ENCODE measurements around the gene ACACA.

ACACA gene

DNA sequence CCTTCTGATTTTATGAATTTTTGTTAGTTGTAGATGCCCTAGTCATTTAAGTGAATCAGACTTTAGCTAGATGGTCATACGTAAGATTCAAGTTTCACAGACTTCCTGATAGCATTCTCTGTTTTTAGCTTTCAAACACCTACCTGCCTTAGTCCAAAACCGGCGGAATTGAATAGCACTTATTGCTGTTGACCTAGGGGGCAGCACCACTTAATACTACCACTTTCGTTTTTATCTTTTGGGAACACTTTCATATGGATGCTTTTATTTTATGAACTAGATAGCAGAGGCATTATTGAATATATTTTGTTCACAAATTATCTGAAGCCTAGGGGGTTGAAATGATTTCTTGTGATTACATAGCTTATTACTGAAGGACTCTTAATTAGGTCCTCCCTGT, 31.5 kb upstream of the ACACA start:
- Histone ChIP-seq H3K36me3 (peaks cover 35% of the 10 kb centered on the region), H3K9me3 (no peaks in the 10 kb centered on the region), H3K4me3 (ENCODE audit: low read depth, low read length) (no peak overlapping the region), H3K27me3 (no peaks in the 10 kb centered on the region), H3K4me1 (no peaks in the 10 kb centered on the region)
- TF ChIP-seq, protein P1, sequence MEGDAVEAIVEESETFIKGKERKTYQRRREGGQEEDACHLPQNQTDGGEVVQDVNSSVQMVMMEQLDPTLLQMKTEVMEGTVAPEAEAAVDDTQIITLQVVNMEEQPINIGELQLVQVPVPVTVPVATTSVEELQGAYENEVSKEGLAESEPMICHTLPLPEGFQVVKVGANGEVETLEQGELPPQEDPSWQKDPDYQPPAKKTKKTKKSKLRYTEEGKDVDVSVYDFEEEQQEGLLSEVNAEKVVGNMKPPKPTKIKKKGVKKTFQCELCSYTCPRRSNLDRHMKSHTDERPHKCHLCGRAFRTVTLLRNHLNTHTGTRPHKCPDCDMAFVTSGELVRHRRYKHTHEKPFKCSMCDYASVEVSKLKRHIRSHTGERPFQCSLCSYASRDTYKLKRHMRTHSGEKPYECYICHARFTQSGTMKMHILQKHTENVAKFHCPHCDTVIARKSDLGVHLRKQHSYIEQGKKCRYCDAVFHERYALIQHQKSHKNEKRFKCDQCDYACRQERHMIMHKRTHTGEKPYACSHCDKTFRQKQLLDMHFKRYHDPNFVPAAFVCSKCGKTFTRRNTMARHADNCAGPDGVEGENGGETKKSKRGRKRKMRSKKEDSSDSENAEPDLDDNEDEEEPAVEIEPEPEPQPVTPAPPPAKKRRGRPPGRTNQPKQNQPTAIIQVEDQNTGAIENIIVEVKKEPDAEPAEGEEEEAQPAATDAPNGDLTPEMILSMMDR (IDR thresholded peaks at IDR 0.05; ENCODE audit: low read depth, low read length) = peak; percentile 36
- no peak for DNase-seq

DNA sequence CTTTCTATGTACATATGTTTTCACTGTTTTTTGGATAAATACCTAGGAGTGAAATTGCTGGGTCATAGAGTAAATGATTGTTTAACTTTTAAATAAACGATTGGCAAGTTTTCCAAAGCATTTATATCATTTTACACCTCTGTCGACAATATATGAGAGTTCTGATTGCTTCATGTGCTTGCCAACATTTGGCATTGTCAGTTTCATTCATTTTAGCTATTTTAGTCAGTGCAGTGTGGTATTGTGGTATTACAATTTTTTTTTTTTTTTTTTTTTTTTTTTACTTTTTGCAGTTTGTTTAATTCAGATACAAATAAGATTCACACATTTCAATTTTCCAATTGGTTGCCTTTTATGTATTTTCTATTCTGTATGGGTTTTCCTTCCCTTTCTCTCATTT, 26.0 kb upstream of the ACACA start:
- DNase-seq = no peak
- H3K9me3 ChIP-seq = no peaks in the 10 kb centered on the region
- H3K36me3 ChIP-seq = peaks cover 31% of the 10 kb centered on the region
- no peaks in the 10 kb centered on the region for H3K27me3 ChIP-seq
- TF ChIP-seq, protein P1 (IDR thresholded peaks at IDR 0.05; ENCODE audit: low read depth, low read length) = no peak
- no peaks in the 10 kb centered on the region for H3K4me1 ChIP-seq
- no peak overlapping the region for H3K4me3 ChIP-seq (ENCODE audit: low read depth, low read length)

DNA sequence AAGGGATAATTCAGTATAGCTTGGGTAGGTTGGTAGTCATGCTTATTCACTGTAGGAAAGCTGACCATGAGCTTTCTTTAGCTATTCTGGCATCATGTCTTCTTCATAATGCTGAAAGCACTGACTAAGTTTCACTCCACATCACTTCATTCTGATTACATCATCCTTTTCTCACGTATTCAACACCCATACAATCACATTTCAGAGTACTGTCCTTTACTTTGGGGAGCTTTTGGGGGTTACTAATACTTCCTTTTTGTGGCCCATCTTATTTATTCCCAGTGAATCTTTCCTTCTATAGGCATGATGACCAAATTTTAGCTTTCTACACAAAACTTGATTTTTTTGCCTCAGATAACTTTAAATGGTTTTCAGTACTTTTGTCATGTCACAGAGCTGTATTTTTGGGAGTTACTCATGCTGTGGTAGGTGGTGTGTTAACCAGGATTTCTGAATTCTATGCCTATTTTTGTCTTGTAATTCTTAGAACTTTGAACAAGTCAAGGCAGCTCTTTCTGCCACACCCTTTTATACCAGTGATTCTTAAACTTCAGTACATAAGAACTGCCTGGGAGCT, 23.5 kb upstream of the ACACA start:
- Histone ChIP-seq H3K27me3 (no peaks in the 10 kb centered on the region), H3K9me3 (no peaks in the 10 kb centered on the region), H3K4me1 (no peaks in the 10 kb centered on the region), H3K36me3 (peaks cover 44% of the 10 kb centered on the region), H3K4me3 (ENCODE audit: low read depth, low read length) (no peak overlapping the region)
- TF ChIP-seq, protein P1 (IDR thresholded peaks at IDR 0.05; ENCODE audit: low read depth, low read length) = no peak
- no peak for DNase-seq

DNA sequence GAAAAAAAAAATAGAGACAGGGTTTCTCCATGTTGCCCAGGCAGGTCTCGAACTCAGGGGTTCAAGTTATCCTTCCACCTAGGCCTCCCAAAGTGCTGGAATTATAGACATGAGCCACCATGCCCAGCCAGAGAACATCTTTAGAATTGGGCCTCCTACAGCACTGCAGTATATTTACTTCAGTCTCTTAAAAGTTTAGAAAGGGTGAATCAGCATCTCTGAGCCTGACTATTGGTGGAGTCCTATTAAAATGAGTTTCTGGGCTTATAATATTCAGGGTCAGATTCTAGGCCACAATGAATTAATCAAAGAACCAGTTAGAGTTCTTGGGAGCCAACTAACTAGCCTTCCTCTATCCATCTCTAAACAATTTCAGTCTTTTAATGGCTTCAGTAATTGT, 22.8 kb upstream of the ACACA start:
- peaks cover 48% of the 10 kb centered on the region for H3K36me3 ChIP-seq
- no peaks in the 10 kb centered on the region for H3K9me3 ChIP-seq
- no peaks in the 10 kb centered on the region for H3K4me1 ChIP-seq
- H3K27me3 ChIP-seq = no peaks in the 10 kb centered on the region
- H3K4me3 ChIP-seq (ENCODE audit: low read depth, low read length) = no peak overlapping the region
- DNase-seq = no peak
- TF ChIP-seq, protein P1 (IDR thresholded peaks at IDR 0.05; ENCODE audit: low read depth, low read length) = no peak

DNA sequence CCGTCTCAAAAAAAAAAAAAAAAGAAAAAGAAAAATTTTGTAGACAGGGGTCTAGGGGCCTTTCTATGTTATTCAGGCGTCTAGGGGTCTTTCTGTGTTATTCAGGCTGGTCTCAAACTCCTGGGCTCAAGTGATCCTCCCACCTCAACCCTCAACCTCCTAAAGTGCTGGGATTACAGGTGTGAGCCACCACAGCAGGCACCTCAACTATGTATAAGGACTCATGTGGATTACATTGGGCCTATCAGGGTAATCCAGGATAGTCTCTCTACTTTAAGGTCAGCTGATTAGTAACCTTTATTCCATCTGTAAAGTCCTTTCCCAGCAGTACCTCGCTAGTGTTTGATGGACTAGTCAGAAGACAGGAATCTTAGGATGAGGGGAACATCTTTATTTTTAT, 22.4 kb upstream of the ACACA start:
- DNase-seq = no peak
- H3K27me3 ChIP-seq = no peaks in the 10 kb centered on the region
- TF ChIP-seq, protein P1 (IDR thresholded peaks at IDR 0.05; ENCODE audit: low read depth, low read length) = no peak
- peaks cover 48% of the 10 kb centered on the region for H3K36me3 ChIP-seq
- H3K9me3 ChIP-seq = no peaks in the 10 kb centered on the region
- H3K4me1 ChIP-seq = no peaks in the 10 kb centered on the region
- no peak overlapping the region for H3K4me3 ChIP-seq (ENCODE audit: low read depth, low read length)

DNA sequence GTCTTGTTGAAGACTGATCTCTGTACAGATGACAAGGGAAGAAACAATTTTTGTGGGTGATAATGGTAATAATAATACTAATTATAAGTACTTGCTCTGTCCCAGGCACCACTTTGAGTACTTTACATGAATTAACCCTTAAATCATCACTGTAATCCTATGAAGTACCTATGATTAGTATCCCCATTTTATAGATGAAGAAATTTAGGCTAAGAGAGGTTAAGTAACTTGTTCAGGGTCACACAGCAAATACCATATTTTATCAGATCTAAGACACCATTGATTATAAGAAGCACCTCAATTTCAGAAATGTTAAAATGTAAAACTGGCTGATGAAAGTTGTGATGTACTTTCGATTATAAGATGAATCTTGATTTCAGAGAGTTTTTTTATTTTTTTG, 18.6 kb upstream of the ACACA start:
- Histone ChIP-seq H3K36me3 (peaks cover 32% of the 10 kb centered on the region), H3K4me1 (no peaks in the 10 kb centered on the region), H3K4me3 (ENCODE audit: low read depth, low read length) (no peak overlapping the region), H3K9me3 (no peaks in the 10 kb centered on the region; the same call in 1 of the 2 replicates), H3K27me3 (no peaks in the 10 kb centered on the region)
- TF ChIP-seq, protein P1 (IDR thresholded peaks at IDR 0.05; ENCODE audit: low read depth, low read length) = no peak
- DNase-seq = no peak

Data from BE2C (cell line).